Stomach (tissue), 4 donors: Measurements from ENCODE around the gene ATP8A1.

Experiments used
- POLR2A ChIP-seq, 4 donors: fragments of 450-650 bp; IDR thresholded peaks; one replicate each; pipeline ENCODE4 v1.6.1; 2016; ENCODE audit warnings: antibody characterized with exemption in 4 of 4, control low read depth in 2 of 4, mild to moderate bottlenecking in 1 of 4, moderate library complexity in 1 of 4
- TF ChIP-seq, protein P1 (sequence below), 7 experiments: fragments of 450-650 bp in 4 of 7; fragments of 200-600 bp in 3 of 7; sonication (generic) in 3 of 7; IDR thresholded peaks; one replicate each; pipeline ENCODE4 v1.5.1; 2016 to 2019; ENCODE audit warnings: antibody characterized with exemption in 7 of 7, control low read depth in 2 of 7, mild to moderate bottlenecking in 1 of 7

DNA sequence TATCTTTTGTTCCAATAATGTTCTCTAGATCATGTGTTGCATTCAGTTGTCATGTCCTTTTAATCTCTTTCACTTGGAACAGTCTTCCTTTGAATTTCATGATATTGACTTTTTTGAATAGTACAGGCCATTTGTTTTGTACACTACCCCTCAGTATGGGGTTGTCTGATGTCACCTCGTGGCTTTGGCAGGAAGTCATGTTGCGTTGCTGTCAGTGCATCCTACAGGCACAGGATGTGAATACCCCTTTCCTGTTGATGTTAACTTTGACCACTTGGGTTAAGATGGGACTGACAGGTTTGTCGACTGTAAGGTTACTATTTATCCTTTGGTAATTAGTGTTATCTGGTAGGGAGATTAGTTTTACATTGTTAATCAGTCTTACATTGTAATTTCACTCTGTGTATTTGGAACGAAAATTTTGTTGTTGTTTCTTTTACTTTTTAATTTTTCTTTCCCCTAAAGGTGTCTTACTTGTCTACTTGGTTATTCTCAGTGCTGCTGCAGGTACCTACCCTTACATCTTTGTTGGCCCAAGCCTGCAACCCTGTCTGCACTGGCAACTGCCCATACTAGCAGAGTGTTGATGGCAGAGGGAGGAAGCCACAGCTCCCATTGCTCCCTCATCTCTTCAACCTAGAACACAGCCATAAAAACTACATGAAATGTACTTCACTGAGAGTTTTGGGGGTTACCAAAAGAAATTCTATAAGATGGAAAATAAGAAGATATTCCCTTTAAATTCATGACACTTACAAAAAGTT is 14.7 kb upstream of the ATP8A1 start:
- TF ChIP-seq, protein P1, sequence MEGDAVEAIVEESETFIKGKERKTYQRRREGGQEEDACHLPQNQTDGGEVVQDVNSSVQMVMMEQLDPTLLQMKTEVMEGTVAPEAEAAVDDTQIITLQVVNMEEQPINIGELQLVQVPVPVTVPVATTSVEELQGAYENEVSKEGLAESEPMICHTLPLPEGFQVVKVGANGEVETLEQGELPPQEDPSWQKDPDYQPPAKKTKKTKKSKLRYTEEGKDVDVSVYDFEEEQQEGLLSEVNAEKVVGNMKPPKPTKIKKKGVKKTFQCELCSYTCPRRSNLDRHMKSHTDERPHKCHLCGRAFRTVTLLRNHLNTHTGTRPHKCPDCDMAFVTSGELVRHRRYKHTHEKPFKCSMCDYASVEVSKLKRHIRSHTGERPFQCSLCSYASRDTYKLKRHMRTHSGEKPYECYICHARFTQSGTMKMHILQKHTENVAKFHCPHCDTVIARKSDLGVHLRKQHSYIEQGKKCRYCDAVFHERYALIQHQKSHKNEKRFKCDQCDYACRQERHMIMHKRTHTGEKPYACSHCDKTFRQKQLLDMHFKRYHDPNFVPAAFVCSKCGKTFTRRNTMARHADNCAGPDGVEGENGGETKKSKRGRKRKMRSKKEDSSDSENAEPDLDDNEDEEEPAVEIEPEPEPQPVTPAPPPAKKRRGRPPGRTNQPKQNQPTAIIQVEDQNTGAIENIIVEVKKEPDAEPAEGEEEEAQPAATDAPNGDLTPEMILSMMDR (IDR thresholded peaks at IDR 0.05) = no peak
- TF ChIP-seq POLR2A (IDR thresholded peaks at IDR 0.05) = no peak
